CD4-positive, alpha-beta T cell (primary cell): ENCODE data around the gene ANO9. TPM values are rescaled to one million over a fixed set of nuclear protein-coding genes. Genes with fewer than 3 reads are reported as not detected.

Experiments used
- ATAC-seq: fragments of 200-7000 bp; cut with Tn5 transposase; one replicate; pipeline ENCODE4 v1.10.0; 2022; ENCODE audit warnings: mild to moderate bottlenecking; ENCODE audit not compliant: poor library complexity
- CTCF ChIA-PET: fragments of 350-600 bp; sonication (Branson Sonifier 250); formaldehyde crosslinking; loops from one replicate; lab custom pipeline; 2021; ENCODE audit warnings: antibody characterized with exemption, inconsistent platforms; lab: Charles Lee
- POLR2A ChIA-PET: fragments of 350-600 bp; sonication (Branson Sonifier 250); formaldehyde crosslinking; loops from one replicate; lab custom pipeline; 2021; ENCODE audit warnings: antibody characterized with exemption, inconsistent platforms; lab: Charles Lee
- DNase-seq, 14 experiments: peaks; one replicate each; pipeline ENCODE4 v3.0.0-alpha.2; 2013 to 2020; ENCODE audit warnings: mixed read lengths in 2 of 14
- H3K27ac ChIP-seq, 2 donors: one replicate each; pipeline versions ENCODE4 v1.5.1 to v1.7.0; 2013; ENCODE audit warnings: low read length in 2 of 2, low read depth in 1 of 2, mild to moderate bottlenecking in 1 of 2
- H3K27me3 ChIP-seq, 2 experiments: 1 replicate in 1 of 2; 2 replicates in 1 of 2; pipeline versions ENCODE4 v1.6.1 to v1.7.0; 2013; ENCODE audit warnings: low read length in 2 of 2, control low read depth in 1 of 2, mild to moderate bottlenecking in 1 of 2, moderate library complexity in 1 of 2; ENCODE audit not compliant: insufficient read depth in 2 of 2, control insufficient read depth in 1 of 2
- H3K36me3 ChIP-seq: one replicate; pipeline ENCODE4 v1.6.1; 2013; ENCODE audit warnings: low read length, control low read depth; ENCODE audit not compliant: insufficient read depth
- H3K4me1 ChIP-seq: one replicate; pipeline ENCODE4 v1.6.1; 2013; ENCODE audit warnings: low read length, control low read depth; ENCODE audit not compliant: insufficient read depth
- H3K4me3 ChIP-seq: one replicate; pipeline ENCODE4 v1.5.1; 2013; ENCODE audit warnings: mild to moderate bottlenecking, low read length, moderate library complexity
- H3K9me3 ChIP-seq, 2 experiments: 1 replicate in 1 of 2; 2 replicates in 1 of 2; pipeline versions ENCODE4 v1.6.1 to v1.7.0; 2013; ENCODE audit warnings: low read length in 2 of 2, mild to moderate bottlenecking in 2 of 2, control low read depth in 1 of 2, moderate library complexity in 1 of 2; ENCODE audit not compliant: control insufficient read depth in 1 of 2, insufficient read depth in 1 of 2
- H3K27ac Mint-ChIP-seq: one replicate; pipeline ENCODE4 v1.8.0; 2020; ENCODE audit warnings: mixed read lengths
- H3K27me3 Mint-ChIP-seq: one replicate; pipeline ENCODE4 v1.8.0; 2021; ENCODE audit warnings: mixed read lengths
- H3K36me3 Mint-ChIP-seq: one replicate; pipeline ENCODE4 v1.8.0; 2021; ENCODE audit warnings: low read depth, mixed read lengths
- H3K4me1 Mint-ChIP-seq: one replicate; pipeline ENCODE4 v1.8.0; 2021; ENCODE audit warnings: low read depth, mixed read lengths
- H3K4me3 Mint-ChIP-seq: one replicate; pipeline ENCODE4 v1.8.0; 2020; ENCODE audit warnings: mild to moderate bottlenecking, mixed read lengths
- H3K9me3 Mint-ChIP-seq: one replicate; pipeline ENCODE4 v1.8.0; 2020; ENCODE audit warnings: mixed read lengths
- CTCF ChIP-seq: fragments of 200-600 bp; IDR thresholded peaks from one replicate; pipeline ENCODE4 v1.8.0; 2022; ENCODE audit warnings: antibody characterized with exemption, mild to moderate bottlenecking
- intact Hi-C, 2 experiments: fragments of 100-400 bp; cut with DNase I in 1 of 2; cut with micrococcal nuclease in 1 of 2; formaldehyde crosslinking; loops; one replicate each; pipeline versions ENCODE4 v1.15.1 to v1.9.0; 2023 to 2025; cut with DNase I, micrococcal nuclease
- total RNA-seq, 174 experiments: library from RNA in 2 of 174; stranded (reverse) in 2 of 174; gene quantifications; one replicate each; pipeline ENCODE4 v1.2.3 and lab custom pipeline; 2021 to 2026

The ANO9 gene
- total RNA-seq, 2 experiments from 2014 or later: 109 to 114 TPM

- Histone ChIP-seq H3K4me1 (peaks cover 48% of the 10 kb centered on the region), H3K4me3 (peak overlapping the region; percentile 96), H3K27ac (peak overlapping the region; percentile 48 to 75), H3K27me3 (no peaks in the 10 kb centered on the region), H3K36me3 (peaks cover 3% of the 10 kb centered on the region), H3K9me3 (no peaks in the 10 kb centered on the region)
- ATAC-seq (peak; percentile 13), DNase-seq (peak in 10 of 14 experiments; percentile 19 to 71 (median 48))
- CTCF ChIA-PET: interaction anchor here (3.2 to 3.3 kb wide), 2 partner anchors 10 to 31 kb away, joined by 16 read pairs; no protein-coding TSS in a partner anchor
- peaks cover 18% of the 10 kb centered on the region for H3K36me3 Mint-ChIP-seq
- peaks cover 34% of the 10 kb centered on the region for H3K4me1 Mint-ChIP-seq
- intact Hi-C loops: loop anchor here in 1 of 2 experiments (2.0 to 10.0 kb wide), 2 partner anchors 24 to 52 kb away; partner anchors contain the start of gene B4GALNT4
- H3K27ac Mint-ChIP-seq: peak overlapping the region; percentile 78
- H3K27me3 Mint-ChIP-seq: no peaks in the 10 kb centered on the region
- POLR2A ChIA-PET: interaction anchor here (0.8 to 4.7 kb wide), 14 partner anchors 11 to 331 kb away, joined by 3 to 75 read pairs (median 4); partner anchors contain the start of genes ANO9, BET1L, PHRF1 and PTDSS2
- H3K4me3 Mint-ChIP-seq: peak overlapping the region; percentile 90
- TF ChIP-seq CTCF: no peak
- H3K9me3 Mint-ChIP-seq: no peaks in the 10 kb centered on the region
Observed at GRCh38 chr11:416757-417621, 24.8 kb downstream of the ANO9 start.

- H3K27ac ChIP-seq: peak overlapping the region; percentile 55 to 75
- DNase-seq (peak in 3 of 14 experiments; percentile 5 to 41 (median 22)), ATAC-seq (no peak)
- H3K4me3 Mint-ChIP-seq: peak overlapping the region; percentile 90
- H3K27ac Mint-ChIP-seq: peak overlapping the region; percentile 87
- H3K36me3 Mint-ChIP-seq: peaks cover 18% of the 10 kb centered on the region
- H3K4me1 Mint-ChIP-seq: peaks cover 34% of the 10 kb centered on the region
- ChIA-PET CTCF (interaction anchor here (3.2 to 3.3 kb wide), 2 partner anchors 10 to 32 kb away, joined by 16 read pairs; no protein-coding TSS in a partner anchor), POLR2A (interaction anchor here (0.8 to 4.7 kb wide), 15 partner anchors 10 to 331 kb away, joined by 3 to 75 read pairs (median 4); partner anchors contain the start of genes ANO9, BET1L, PHRF1 and PTDSS2)
- no peaks in the 10 kb centered on the region for H3K27me3 Mint-ChIP-seq
- H3K9me3 Mint-ChIP-seq: no peaks in the 10 kb centered on the region
- peak overlapping the region; percentile 96 for H3K4me3 ChIP-seq
- no peak for TF ChIP-seq CTCF
- H3K4me1 ChIP-seq: peaks cover 45% of the 10 kb centered on the region
- intact Hi-C loops: loop anchor here in 1 of 2 experiments (2.0 to 10.0 kb wide), 2 partner anchors 25 to 51 kb away; partner anchors contain the start of gene B4GALNT4
- no peaks in the 10 kb centered on the region for H3K9me3 ChIP-seq
- H3K36me3 ChIP-seq: peaks cover 3% of the 10 kb centered on the region
- no peaks in the 10 kb centered on the region for H3K27me3 ChIP-seq
Observed at GRCh38 chr11:416051-416756, 25.6 kb downstream of the ANO9 start.

- no peak for TF ChIP-seq CTCF
- Histone ChIP-seq H3K36me3 (peaks cover 3% of the 10 kb centered on the region), H3K4me1 (peaks cover 40% of the 10 kb centered on the region), H3K27me3 (no peaks in the 10 kb centered on the region), H3K27ac (peak overlapping the region; percentile 55 to 75), H3K9me3 (no peaks in the 10 kb centered on the region), H3K4me3 (peak overlapping the region; percentile 96)
- CTCF ChIA-PET: interaction anchor here (1.0 to 3.3 kb wide), 3 partner anchors 9 to 35 kb away, joined by 7 to 16 read pairs (median 16); no protein-coding TSS in a partner anchor
- no peak for DNase-seq
- intact Hi-C loops: loop anchor here (1.0 to 10.0 kb wide), 3 partner anchors 25 to 51 kb away; partner anchors contain the start of gene B4GALNT4 (in 1 of the 2)
- Mint-ChIP-seq H3K27ac (peak overlapping the region; percentile 87), H3K4me3 (peak overlapping the region; percentile 90), H3K4me1 (peaks cover 34% of the 10 kb centered on the region), H3K27me3 (no peaks in the 10 kb centered on the region), H3K36me3 (peaks cover 18% of the 10 kb centered on the region), H3K9me3 (no peaks in the 10 kb centered on the region)
- no peak for ATAC-seq
- POLR2A ChIA-PET: interaction anchor here (1.0 to 4.7 kb wide), 15 partner anchors 10 to 209 kb away, joined by 3 to 75 read pairs (median 7); partner anchors contain the start of genes ANO9, BET1L, PTDSS2 and RIC8A
Observed at GRCh38 chr11:415640-416041, 26.2 kb downstream of the ANO9 start.
